Stimulated activated CD4-positive, alpha-beta T cell treated with anti-CD3 and anti-CD28 coated beads, Interleukin-1b, Interleukin-23, amount 100 ng/mL, for 48 hours (primary cell): ENCODE data around the gene SLC25A42.
"Not testable (repeated sequence)": the region's sequence is repeated elsewhere in the genome, so short reads cannot be mapped to it uniquely, and the experiment has no call there.

Experiments used
- DNase-seq: peaks from one replicate; pipeline ENCODE4 v3.0.0-alpha.2; 2020

The SLC25A42 gene

DNA sequence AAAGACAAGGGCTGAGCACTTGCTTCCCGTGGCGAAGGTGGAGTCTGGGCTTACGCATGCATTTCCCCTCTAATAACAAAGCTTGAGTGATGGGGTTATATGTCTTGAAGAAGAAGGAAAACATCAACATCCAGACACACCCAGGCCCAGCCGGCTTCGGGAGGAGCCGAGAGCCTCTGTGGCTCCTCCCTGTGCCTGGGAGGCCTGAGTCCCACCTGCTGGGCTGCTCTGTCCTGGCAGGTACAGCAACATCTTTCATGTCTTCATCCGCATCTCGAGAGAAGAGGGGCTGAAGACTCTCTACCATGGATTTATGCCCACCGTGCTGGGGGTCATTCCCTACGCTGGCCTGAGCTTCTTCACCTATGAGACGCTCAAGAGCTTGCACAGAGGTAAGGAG, 43.9 kb downstream of the SLC25A42 start:
- no peak for DNase-seq

DNA sequence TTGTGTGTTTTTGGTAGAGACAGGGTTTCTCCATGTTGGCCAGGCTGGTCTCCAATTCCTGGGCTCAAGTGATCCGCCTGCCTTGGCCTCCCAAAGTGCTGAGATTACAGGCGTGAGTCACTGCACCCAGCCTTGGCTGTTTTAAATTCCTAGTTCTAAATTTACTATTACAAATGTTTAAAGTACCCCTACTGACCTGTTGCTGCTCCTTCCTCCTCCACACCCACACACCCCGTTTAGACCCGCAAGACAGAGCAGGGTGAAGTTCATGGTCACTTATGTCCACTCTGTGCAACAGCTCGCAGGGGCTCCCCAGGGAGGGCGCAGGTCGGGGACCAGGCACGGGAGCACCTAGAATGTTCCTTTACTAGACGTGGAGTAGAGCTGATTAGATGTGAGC, 45.8 kb downstream of the SLC25A42 start:
- no peak for DNase-seq

GRCh38 chr19:19110410-19111135, 46.8 kb downstream of the SLC25A42 start:
- DNase-seq: peak; percentile 15

DNA sequence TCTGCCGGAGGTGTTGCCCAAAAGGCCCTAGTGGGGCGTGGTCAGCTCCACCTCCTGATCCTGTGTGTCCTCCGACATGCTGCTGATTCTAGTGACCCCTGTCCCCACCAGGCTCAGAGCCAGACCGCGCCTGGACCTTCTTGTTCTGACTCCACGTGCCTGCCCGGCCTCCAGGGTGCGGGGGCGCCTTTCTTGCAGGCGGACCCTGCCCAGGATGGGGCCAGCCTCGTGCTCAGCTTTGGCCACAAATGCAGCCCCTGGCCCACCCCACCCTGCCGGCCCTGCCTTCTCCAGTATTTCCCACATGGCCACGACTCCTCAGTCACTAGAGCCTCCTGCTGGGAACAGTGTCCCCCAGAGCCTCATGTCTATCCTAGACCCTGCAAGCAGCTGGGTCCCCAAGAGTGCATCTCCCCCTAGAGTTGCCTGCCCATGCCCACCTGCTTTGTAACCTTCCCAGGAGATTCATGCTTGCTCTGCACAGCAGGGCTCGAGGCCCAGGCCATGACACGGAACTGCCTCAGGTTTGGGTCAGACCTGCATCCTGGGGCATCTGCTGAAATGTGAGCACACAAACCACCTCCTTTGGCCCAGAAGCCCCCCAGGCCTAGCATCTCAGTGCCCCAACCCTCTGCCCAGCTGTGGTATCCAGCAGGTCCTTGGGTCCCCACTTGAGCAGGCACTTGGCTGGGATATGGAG, 47.5 kb downstream of the SLC25A42 start:
- no peak for DNase-seq

GRCh38 chr19:19111967-19112580, 48.3 kb downstream of the SLC25A42 start:
- no peak for DNase-seq

GRCh38 chr19:19113040-19113626, 49.3 kb downstream of the SLC25A42 start:
- DNase-seq: no peak

DNA sequence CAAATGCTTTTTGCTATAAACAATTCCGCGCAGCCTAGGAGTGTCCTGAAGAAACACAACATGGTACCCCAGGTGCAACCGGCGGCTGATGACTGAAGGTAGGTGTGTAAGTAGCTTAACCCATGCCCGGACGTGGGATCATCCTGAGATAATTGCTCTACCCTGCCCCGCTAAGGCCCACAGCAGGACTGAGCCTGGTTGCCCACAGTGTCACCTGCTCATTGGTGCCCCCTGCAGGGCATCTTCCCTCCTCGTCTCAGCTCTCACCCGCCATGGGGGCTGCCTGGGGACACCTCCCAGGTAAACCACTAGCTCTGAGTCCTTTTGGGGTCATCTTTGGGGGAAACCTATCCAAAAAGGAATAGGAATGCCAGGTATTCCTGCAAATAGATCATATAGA, 52.2 kb downstream of the SLC25A42 start:
- peak; percentile 37 for DNase-seq

- DNase-seq: no peak
Observed at GRCh38 chr19:19119325-19120237, 55.8 kb downstream of the SLC25A42 start.

GRCh38 chr19:19120308-19121231, 56.8 kb downstream of the SLC25A42 start:
- DNase-seq: peak; percentile 53

GRCh38 chr19:19121371-19121770, 57.6 kb downstream of the SLC25A42 start:
- DNase-seq: no peak

DNA sequence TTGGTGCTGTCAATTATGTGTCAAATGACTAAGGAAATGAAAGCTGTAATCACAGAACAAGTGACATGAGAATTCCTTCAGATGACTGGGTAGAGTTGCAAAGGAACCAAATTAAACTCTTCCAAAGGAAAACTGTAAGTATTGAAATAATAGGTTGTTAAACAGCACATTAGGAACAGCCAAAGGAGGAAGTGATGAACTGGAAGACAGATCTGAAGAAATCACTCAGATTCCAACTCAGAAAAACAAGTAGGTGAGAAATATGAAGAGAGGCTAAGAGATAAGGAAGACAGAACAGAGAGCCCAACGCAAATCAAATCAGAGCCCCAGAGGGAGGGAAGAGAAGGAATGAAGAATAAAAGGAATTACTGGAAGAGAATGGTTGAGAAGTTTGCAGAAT, 59.1 kb downstream of the SLC25A42 start:
- DNase-seq: no peak

- DNase-seq: no peak
Observed at GRCh38 chr19:19123386-19123785, 59.6 kb downstream of the SLC25A42 start.

- no peak for DNase-seq
Observed at GRCh38 chr19:19126102-19126501, 62.3 kb downstream of the SLC25A42 start.

DNA sequence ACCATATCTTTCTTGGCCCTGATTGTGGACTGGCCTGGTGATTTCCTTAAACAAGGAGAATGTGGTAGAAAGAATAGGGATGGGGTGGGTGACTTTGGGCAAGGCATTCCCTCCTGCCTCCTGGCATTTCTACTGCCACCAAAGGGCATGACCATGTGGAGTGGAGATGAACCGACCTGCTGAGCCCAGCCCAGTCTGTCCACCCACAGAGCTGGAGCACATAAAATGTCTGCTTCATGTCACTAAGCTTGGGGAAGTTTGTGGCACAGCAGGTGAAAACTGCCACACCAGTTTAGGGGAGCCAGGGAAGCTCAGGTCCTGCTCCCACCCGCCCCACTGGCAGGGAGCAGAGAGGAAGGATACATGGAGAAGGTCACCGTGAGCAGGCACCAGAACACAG, 68.2 kb downstream of the SLC25A42 start:
- no peak for DNase-seq

GRCh38 chr19:19132912-19133311, 69.1 kb downstream of the SLC25A42 start:
- DNase-seq: no peak

GRCh38 chr19:19133985-19134384, 70.2 kb downstream of the SLC25A42 start:
- no peak for DNase-seq

DNA sequence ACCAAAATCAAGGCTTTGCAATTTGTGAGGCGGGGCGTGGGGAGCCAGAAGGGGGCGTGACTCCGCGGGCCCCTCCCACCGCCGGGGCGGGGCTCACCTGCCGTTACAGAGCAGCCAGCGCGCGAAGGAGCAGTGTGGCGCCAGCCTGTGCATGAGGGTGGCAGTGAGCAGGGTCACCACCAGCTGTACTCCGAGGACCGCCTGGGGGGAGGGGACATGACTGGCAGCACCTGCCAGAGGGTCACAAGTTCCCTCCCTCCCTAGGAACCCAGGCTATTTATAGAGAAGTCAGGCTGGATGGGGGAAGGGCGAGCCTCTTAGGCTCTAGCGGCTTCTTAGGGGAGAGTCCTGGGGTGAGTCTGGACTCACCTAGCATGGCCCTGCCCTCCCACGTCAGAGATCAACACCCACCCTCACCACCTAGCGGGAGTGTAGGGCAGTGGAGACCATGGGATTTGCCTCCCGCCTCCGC, 70.9 kb downstream of the SLC25A42 start:
- DNase-seq: peak; percentile 38

GRCh38 chr19:19135713-19136112, 71.9 kb downstream of the SLC25A42 start:
- not testable (repeated sequence) for DNase-seq

- no peak for DNase-seq
Observed at GRCh38 chr19:19137556-19138108, 73.8 kb downstream of the SLC25A42 start.

DNA sequence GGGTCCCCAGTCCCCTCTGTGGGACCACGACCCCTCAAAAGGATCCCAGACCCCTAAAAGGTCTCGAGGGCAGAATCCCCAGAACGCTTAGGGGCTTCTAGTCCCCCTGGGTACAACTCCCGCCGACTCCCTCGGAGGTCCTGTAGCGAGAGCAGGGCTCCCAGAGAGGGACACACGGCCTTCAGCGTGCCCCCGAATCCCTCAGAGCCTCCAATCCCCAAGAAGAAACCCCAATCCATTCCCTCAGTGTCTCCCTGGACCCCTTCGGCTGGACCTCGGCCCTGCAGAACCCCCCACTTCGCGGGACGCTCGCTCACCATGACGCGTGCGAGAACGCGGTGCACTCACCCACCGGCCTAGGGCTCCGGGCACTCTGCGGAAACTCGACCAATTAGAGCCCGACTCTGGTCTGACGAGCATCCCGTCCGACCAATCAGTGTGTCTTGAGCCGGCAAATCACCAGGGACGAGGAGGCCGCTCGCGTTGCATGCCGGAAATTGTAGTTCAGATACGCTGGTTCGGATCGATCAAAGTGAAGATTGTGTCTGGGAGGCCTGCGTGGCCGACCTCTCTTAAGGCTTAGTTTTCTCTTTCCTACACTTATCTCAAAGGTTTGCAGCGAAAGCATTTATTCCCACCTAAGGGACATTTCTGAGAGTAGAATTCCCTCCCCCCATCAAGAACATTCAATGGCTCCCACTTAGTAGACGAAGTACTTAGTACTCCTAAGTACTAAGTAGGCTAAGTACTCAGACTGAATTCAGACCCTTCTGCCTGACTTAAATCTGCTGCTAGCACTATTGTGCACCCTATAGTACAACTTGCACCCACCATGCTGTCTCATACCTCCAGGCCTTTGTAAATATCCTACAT, 74.6 kb downstream of the SLC25A42 start, which contains the start of gene TMEM161A:
TMEM161A (minus strand) TSS at position 370 of the 873 bp plus-strand sequence; CDS start at position 320, 50 bp downstream.
- DNase-seq: peak; percentile 97
